GM23338 (cell line): Measurements from ENCODE around the gene PIK3AP1. TPM values are rescaled to one million over a fixed set of nuclear protein-coding genes. Genes with fewer than 3 reads are reported as not detected.

ENCODE experiments used
- ATAC-seq: fragments of 200-7000 bp; cut with Tn5 transposase; 3 replicates; pipeline ENCODE4 v1.9.1; 2020
- DNase-seq: peaks from one replicate; pipeline ENCODE4 v3.0.0-alpha.2; 2015; ENCODE audit warnings: low spot score
- H2AFZ ChIP-seq: fragments of 200-600 bp; sonication (generic); 2 replicates; pipeline ENCODE4 v1.8.0; 2016; ENCODE audit warnings: antibody characterized with exemption, mild to moderate bottlenecking, moderate library complexity
- H3F3A ChIP-seq: fragments of 200-600 bp; sonication (generic); replicated peaks from 2 replicates; pipeline ENCODE4 v1.8.0; 2017; ENCODE audit warnings: antibody characterized with exemption, mixed run types, low read depth
- H3K27ac ChIP-seq: fragments of 200-600 bp; sonication (generic); 2 replicates; pipeline ENCODE4 v1.6.1; 2016; ENCODE audit warnings: low read depth
- H3K27me3 ChIP-seq: fragments of 200-600 bp; sonication (generic); 2 replicates; pipeline ENCODE4 v1.8.0; 2016; ENCODE audit warnings: mild to moderate bottlenecking, mixed run types, moderate library complexity; ENCODE audit not compliant: insufficient read depth
- H3K36me3 ChIP-seq: fragments of 200-600 bp; sonication (generic); 2 replicates; pipeline ENCODE4 v1.8.0; 2016; ENCODE audit warnings: mild to moderate bottlenecking; ENCODE audit not compliant: insufficient read depth
- H3K4me1 ChIP-seq: fragments of 200-600 bp; sonication (generic); 2 replicates; pipeline ENCODE4 v1.8.0; 2016; ENCODE audit warnings: mild to moderate bottlenecking, moderate library complexity; ENCODE audit not compliant: insufficient read depth
- H3K4me2 ChIP-seq: fragments of 200-600 bp; sonication (generic); 2 replicates; pipeline ENCODE4 v1.7.1; 2017; ENCODE audit warnings: mixed run types
- H3K4me3 ChIP-seq: fragments of 200-600 bp; sonication (generic); 2 replicates; pipeline ENCODE4 v1.6.1; 2016; ENCODE audit warnings: mixed run types
- H3K79me2 ChIP-seq: fragments of 200-600 bp; sonication (generic); replicated peaks from 2 replicates; pipeline ENCODE4 v1.8.0; 2017; ENCODE audit warnings: mild to moderate bottlenecking; ENCODE audit not compliant: insufficient read depth
- H3K9me2 ChIP-seq: fragments of 200-600 bp; sonication (generic); 2 replicates; pipeline ENCODE4 v1.8.0; 2017; ENCODE audit not compliant: insufficient read depth
- H4K20me1 ChIP-seq: fragments of 200-600 bp; sonication (generic); replicated peaks from 2 replicates; pipeline ENCODE4 v1.8.0; 2017; ENCODE audit warnings: mild to moderate bottlenecking; ENCODE audit not compliant: insufficient read depth
- H3K27ac Mint-ChIP-seq: 2 replicates; pipeline ENCODE4 v1.8.0; 2020; ENCODE audit warnings: inconsistent platforms, mild to moderate bottlenecking, moderate library complexity, mixed read lengths
- H3K27me3 Mint-ChIP-seq: 3 replicates; pipeline ENCODE4 v1.8.0; 2022; ENCODE audit warnings: low read depth, mild to moderate bottlenecking, moderate library complexity, mixed read lengths, inconsistent platforms; ENCODE audit not compliant: insufficient read depth, poor library complexity
- H3K36me3 Mint-ChIP-seq: 3 replicates; pipeline ENCODE4 v1.8.0; 2021; ENCODE audit warnings: low read depth, mild to moderate bottlenecking, inconsistent platforms, moderate library complexity, mixed read lengths
- H3K4me1 Mint-ChIP-seq: 3 replicates; pipeline ENCODE4 v1.8.0; 2020; ENCODE audit warnings: mild to moderate bottlenecking, inconsistent platforms, mixed read lengths
- H3K4me3 Mint-ChIP-seq: 3 replicates; pipeline ENCODE4 v1.8.0; 2021; ENCODE audit warnings: moderate library complexity, mild to moderate bottlenecking, inconsistent platforms, mixed read lengths
- H3K9me3 Mint-ChIP-seq: 3 replicates; pipeline ENCODE4 v1.8.0; 2020; ENCODE audit warnings: moderate library complexity, mild to moderate bottlenecking, inconsistent platforms, mixed read lengths
- CREB1 ChIP-seq: fragments of 250-450 bp; sonication (Bioruptor Pico); IDR thresholded peaks from 2 replicates; pipeline ENCODE4 v1.5.0; 2020; ENCODE audit warnings: low read depth, mild to moderate bottlenecking, moderate library complexity
- CTCF ChIP-seq, 2 experiments: fragments of 200-600 bp in 1 of 2; sonication (generic) in 1 of 2; conservative IDR thresholded peaks; 2 replicates each; pipeline versions ENCODE4 v1.5.1 to v1.6.1; 2016 to 2017; ENCODE audit warnings: antibody characterized with exemption in 2 of 2, low read depth in 2 of 2, mild to moderate bottlenecking in 2 of 2, moderate library complexity in 1 of 2
- JUNB ChIP-seq: IDR thresholded peaks from one replicate; pipeline ENCODE4 v1.6.1; 2016; ENCODE audit warnings: antibody characterized with exemption; ENCODE audit not compliant: unreplicated experiment
- STAT1 ChIP-seq: IDR thresholded peaks from one replicate; pipeline ENCODE4 v1.6.1; 2016; ENCODE audit warnings: antibody characterized with exemption; ENCODE audit not compliant: unreplicated experiment
- ZNF331 ChIP-seq: fragments of 250-450 bp; sonication (Bioruptor Pico); IDR thresholded peaks from 2 replicates; pipeline ENCODE4 v1.5.0; 2020; ENCODE audit warnings: low read depth, mild to moderate bottlenecking, moderate library complexity
- ZNF462 ChIP-seq: fragments of 250-450 bp; sonication (Bioruptor Pico); IDR thresholded peaks from 2 replicates; pipeline ENCODE4 v1.5.0; 2020; ENCODE audit warnings: mild to moderate bottlenecking, moderate library complexity
- polyA plus RNA-seq: library from polyadenylated mRNA; unstranded; fragments of >200 nt; fragmentation: Nextera tagmentation; extraction: Ambion mirVana; gene quantifications from 2 replicates; pipeline ENCODE4 v1.2.1, GENCODE V29; 2016
- total RNA-seq: library from RNA; depleted of rRNA; stranded (reverse); fragments of >200 nt; shearing (Covaris generic); gene quantifications from 2 replicates; pipeline ENCODE4 v1.2.3, GENCODE V29; 2014

The PIK3AP1 gene
- total and polyA plus RNA-seq, 2 experiments from 2014 or later: 0.65 to 2.3 TPM

GRCh38 chr10:96632974-96633710 is 87.2 kb downstream of the PIK3AP1 start (continued):
- TF ChIP-seq ZNF462 (CRISPR knock-in tag) (no peak), CTCF (conservative IDR thresholded peaks at IDR 0.05; ENCODE audit: low read depth in 2 of 2) (no peak), ZNF331 (CRISPR knock-in tag) (no peak)

GRCh38 chr10:96627292-96627691 is 93.0 kb downstream of the PIK3AP1 start:
- Histone ChIP-seq H3K4me3 (no peak overlapping the region), H3F3A (no peaks in the 10 kb centered on the region), H3K4me1 (no peaks in the 10 kb centered on the region), H3K79me2 (no peaks in the 10 kb centered on the region), H3K27me3 (no peaks in the 10 kb centered on the region), H3K4me2 (no peak overlapping the region), H2AFZ (no peak overlapping the region), H3K9me2 (no peaks in the 10 kb centered on the region), H4K20me1 (0 out of 2 replicates have a peak, but pooled peaks cover 3% of the 10 kb centered on the region), H3K36me3 (no peaks in the 10 kb centered on the region), H3K27ac (no peak overlapping the region)
- no peaks in the 10 kb centered on the region for H3K36me3 Mint-ChIP-seq
- no peak overlapping the region for H3K4me3 Mint-ChIP-seq
- H3K27me3 Mint-ChIP-seq: peaks cover 2% of the 10 kb centered on the region
- no peaks in the 10 kb centered on the region for H3K9me3 Mint-ChIP-seq
- DNase-seq: no peak
- no peaks in the 10 kb centered on the region for H3K4me1 Mint-ChIP-seq
- no peak for ATAC-seq
- no peak overlapping the region for H3K27ac Mint-ChIP-seq
- no peak for TF ChIP-seq JUNB
- no peak for TF ChIP-seq STAT1
- no peak for TF ChIP-seq ZNF462 (CRISPR knock-in tag)
- TF ChIP-seq CREB1: no peak
